HG03097 (cell line): ENCODE data around the gene ACSF3.
"Not testable (repeated sequence)": the region's sequence is repeated elsewhere in the genome, so short reads cannot be mapped to it uniquely, and the experiment has no call there.

Source experiments
- ATAC-seq: cut with Tn5 transposase; IDR thresholded peaks from one replicate; pipeline ENCODE4 v1.9.1; 2021; ENCODE audit not compliant: unreplicated experiment, low FRiP score

Gene ACSF3

DNA sequence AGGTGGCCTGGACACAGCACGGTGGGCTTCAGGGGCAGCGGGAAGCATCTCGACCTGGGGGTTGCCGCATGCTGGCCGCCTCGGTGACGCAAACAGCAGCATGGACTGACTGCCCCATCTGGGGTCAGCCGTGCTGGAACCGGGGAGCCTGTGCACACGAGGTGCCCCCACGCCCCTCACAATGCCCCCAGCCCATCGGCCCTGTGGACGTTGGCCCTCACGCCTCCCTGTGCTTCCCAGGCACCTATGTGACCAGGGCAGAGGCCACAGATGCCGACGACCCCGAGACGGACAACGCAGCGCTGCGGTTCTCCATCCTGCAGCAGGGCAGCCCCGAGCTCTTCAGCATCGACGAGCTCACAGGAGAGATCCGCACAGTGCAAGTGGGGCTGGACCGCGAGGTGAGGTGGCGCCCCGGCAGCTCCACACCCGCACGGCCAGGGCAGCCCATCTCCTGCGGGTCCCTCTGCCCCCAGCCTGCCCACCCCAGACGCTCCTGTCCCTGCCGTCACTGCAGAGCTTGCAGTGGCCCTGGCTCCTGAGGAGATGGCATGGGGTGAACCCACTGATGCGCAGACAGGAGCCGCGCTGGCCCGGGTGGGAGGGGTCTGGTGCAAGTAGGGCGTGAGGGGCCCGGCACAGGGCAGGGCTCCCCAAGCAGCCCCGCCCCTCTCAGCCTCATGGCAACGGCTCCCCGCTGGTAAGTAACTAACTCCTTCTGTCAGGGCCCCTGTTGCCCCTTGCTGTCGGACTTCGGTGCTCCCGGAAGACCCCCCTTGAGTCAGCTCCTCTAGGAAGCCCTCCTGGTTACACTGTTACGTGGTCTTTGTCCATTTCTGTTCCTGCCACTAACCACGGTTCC is 91.5 kb downstream of the ACSF3 start:
- ATAC-seq, result no peak

DNA sequence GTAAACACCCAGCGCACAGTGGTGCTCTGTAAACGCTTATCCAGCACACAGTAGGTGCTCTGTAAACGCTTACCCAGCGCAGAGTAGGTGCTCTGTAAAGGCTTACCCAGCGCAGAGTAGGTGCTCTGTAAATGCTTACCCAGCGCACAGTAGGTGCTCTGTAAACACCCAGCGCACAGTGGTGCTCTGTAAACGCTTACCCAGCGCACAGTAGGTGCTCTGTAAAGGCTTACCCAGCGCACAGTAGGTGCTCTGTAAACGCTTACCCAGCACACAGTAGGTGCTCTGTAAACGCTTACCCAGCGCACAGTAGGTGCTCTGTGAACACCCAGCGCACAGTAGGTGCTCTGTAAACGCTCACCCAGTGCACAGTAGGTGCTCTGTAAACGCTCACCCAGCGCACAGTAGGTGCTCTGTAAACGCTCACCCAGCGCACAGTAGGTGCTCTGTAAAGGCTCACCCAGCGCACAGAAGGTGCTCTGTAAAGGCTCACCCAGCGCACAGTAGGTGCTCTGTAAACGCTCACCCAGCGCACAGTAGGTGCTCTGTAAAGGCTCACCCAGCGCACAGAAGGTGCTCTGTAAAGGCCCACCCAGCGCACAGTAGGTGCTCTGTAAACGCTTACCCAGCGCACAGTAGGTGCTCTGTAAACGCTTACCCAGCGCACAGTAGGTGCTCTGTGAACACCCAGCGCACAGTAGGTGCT is 92.4 kb downstream of the ACSF3 start:
- not testable (repeated sequence) for ATAC-seq

DNA sequence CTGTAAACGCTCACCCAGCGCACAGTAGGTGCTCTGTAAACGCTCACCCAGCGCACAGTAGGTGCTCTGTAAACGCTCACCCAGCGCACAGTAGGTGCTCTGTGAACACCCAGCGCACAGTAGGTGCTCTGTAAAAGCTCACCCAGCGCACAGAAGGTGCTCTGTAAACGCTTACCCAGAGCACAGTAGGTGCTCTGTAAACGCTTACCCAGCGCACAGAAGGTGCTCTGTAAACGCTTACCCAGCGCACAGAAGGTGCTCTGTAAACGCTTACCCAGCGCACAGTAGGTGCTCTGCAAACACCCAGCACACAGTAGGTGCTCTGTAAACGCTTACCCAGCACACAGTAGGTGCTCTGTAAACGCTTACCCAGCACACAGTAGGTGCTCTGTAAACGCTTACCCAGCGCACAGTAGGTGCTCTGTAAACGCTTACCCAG is 93.0 kb downstream of the ACSF3 start:
- ATAC-seq, result not testable (repeated sequence)

DNA sequence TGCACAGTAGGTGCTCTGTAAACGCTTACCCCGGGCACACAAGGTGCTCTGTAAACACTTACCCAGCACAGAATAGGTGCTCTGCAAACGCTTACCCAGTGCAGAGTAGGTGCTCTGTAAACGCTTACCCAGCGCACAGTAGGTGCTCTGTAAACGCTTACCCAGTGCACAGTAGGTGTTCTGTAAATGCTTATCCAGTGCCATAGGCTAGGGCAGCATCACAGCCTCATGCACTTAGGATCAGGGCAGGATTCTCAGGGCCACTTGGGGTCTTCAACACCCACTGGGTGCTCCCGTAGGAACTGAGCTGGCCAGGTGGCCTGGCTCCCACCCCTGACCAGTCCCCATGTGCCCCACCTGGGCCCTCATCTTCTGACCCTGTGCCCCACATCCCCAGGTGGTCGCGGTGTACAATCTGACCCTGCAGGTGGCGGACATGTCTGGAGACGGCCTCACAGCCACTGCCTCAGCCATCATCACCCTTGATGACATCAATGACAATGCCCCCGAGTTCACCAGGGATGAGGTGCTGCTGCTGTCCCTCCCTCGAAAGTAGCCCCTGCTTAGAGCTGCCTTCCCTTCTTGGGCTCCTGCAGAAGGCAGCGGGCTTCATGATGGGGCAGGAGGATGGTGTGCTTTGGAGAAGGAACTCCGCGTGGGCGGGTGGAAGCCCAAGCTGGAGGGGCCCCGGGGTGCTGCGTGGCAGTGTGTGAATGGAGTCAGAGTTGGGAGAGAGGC is 93.5 kb downstream of the ACSF3 start:
- ATAC-seq, result no peak

DNA sequence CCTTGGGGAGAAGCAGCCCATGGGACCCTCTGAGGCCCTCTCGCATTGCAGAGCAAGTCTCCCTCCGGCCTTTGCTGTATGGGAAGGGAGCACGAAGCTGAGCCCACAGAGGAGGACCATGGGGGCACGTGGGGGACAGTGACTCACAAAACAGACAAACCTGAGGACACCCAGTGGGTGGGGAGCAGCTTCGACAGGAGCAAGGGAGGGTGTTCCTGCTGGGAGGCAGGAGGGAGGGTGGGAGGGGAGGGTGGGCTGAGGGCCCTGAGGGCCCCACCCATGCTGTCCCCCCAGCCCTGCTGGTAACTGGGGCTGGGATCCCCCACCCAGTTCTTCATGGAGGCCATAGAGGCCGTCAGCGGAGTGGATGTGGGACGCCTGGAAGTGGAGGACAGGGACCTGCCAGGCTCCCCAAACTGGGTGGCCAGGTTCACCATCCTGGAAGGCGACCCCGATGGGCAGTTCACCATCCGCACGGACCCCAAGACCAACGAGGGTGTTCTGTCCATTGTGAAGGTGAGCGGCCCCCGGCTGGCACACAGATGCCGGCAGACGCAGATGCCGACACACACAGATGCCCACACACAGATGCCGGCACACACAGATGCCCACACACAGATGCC is 94.2 kb downstream of the ACSF3 start:
- no peak for ATAC-seq

DNA sequence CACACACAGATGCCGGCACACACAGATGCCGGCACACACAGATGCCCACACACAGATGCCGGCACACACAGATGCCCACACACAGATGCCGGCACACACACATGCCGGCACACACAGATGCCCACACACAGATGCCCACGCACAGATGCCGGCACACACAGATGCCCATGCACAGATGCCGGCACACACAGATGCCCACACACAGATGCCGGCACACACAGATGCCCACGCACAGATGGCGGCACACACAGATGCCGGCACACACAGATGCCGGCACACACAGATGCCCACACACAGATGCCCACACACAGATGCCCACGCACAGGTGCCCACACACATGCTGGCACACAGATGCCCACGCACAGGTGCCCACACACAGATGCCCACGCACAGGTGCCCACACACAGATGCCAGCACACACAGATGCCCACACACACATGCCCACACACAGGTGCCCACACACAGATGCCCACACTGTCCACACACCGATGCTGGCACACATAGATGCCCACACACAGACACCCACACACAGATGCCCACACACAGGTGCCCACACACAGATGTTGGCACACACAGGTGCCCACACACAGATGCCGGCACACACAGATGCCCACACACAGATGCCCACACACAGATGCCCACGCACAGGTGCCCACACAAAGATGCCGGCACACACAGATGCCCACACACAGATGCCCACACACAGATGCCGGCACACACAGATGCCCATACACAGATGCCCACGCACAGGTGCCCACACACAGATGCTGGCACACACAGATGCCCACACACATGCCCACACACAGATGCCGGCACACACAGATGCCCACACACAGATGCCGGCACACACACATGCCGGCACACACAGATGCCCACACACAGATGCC is 95.1 kb downstream of the ACSF3 start:
- not testable (repeated sequence) for ATAC-seq

DNA sequence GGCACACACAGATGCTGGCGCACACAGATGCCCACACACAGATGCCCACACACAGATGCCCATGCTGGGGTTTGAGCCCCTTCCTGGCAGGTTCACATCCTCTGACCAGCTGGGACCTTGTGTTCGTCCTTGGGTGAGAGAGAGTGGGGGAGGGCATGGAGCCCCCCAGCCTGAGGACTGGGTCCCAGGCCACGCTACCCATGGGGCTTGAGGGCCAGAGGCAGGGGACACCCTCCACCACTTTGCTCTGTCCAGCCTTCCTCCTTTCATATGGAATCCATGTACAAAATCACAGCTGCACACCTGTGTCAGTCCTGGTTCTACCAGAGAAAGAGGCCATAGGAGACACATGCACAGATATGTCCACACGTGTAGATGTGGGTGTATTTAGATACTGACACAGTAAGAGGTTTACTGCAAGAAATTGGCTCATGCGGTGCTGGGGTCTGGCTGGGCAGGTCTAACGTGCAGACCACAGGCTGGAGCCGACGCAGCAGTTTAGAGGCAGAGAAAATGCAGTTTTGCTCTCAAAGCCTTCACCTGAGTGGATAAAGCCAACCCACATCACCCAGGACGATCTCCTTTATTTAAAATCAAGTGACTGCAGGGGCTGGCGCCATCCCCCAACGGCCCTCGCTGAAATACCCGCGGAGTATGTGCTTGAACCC is 95.8 kb downstream of the ACSF3 start:
- no peak for ATAC-seq

DNA sequence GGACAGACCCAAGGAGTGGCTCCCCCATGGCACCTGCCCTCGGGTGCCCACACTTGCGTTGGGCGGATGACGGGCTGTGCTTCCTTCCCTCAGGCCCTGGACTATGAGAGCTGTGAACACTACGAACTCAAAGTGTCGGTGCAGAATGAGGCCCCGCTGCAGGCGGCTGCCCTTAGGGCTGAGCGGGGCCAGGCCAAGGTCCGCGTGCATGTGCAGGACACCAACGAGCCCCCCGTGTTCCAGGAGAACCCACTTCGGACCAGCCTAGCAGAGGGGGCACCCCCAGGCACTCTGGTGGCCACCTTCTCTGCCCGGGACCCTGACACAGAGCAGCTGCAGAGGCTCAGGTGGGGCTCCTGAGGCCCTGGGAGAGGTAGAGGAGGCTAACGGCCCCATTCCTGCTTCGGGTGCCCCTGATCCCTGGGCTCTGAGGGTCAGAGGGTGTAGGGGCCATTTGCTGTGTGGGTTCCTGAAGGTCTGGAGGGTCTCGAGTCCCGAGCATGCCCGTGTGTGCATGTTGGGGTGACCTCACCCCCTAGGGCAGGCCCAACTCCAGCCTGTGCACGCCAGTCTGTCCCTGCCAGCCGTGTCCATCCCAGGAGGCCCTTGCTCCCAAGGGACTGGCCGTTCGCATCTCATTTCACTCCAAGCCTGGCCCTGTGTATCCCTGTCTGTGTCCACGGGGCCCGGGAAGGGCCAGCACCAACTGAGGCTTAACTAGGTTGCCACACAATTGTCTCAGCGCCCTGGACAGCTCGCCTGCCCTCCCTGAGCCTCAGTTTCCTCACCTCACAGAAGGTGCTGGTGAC is 96.7 kb downstream of the ACSF3 start:
- ATAC-seq, result no peak

DNA sequence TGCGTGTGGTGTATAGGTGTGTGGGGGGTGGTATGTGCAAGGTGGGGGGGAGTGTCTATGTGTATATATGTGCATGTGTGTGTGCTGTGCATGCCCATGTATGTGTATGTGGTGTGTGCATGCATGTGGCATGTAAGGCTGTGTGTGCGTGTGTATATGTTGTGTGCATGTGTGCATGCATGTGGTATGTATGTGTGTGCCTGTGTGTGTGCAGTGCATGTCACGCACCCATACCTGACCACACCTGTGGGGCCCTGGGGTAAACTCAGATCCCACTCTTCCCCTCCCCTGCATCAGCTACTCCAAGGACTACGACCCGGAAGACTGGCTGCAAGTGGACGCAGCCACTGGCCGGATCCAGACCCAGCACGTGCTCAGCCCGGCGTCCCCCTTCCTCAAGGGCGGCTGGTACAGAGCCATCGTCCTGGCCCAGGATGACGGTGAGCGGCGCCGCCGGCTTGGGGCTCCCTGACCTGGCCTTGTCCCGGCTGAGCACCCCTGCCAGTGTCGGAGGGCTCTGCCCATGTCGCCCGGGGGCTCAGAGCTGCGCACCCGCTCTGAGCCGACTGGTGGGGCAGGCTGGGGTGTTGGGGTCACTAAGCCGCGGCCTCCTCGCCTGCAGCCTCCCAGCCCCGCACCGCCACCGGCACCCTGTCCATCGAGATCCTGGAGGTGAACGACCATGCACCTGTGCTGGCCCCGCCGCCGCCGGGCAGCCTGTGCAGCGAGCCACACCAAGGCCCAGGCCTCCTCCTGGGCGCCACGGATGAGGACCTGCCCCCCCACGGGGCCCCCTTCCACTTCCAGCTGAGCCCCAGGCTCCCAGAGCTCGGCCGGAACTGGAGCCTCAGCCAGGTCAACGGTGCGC is 97.6 kb downstream of the ACSF3 start:
- ATAC-seq, result no peak

DNA sequence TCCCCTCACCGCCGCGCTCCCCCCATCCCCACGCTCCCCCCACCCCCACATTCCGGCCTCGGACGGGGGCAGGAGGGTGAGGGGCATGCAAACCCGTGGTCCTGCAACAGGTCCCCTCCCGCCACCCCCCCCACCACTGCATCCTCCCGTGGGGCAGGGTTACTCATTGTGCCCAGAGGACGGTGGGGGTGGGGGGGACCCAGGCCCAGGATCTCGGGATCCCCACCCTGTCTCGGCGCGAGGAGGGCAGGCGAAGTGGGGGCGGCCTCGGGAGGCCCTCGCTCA is 98.2 kb downstream of the ACSF3 start:
- ATAC-seq, result no peak

DNA sequence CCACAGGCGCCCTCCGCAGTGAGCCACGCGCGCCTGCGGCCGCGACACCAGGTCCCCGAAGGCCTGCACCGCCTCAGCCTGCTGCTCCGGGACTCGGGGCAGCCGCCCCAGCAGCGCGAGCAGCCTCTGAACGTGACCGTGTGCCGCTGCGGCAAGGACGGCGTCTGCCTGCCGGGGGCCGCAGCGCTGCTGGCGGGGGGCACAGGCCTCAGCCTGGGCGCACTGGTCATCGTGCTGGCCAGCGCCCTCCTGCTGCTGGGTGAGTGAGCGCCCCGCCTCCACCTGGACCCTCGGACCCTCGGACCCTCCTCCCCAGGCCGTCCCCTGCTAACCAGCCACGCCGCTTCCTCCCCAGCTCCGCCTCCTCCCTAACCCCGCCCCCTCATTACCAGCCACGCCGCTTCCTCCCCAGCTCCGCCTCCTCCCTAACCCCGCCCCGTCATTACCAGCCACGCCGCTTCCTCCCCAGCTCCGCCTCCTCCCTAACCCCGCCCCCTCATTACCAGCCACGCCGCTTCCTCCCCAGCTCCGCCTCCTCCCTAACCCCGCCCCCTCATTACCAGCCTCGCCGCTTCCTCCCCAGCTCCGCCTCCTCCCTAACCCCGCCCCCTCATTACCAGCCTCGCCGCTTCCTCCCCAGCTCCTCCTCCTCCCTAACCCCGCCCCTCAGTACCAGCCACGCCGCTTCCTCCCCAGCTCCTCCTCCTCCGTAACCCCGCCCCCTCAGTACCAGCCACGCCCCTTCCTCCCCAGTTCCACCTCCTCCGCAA is 98.7 kb downstream of the ACSF3 start:
- not testable (repeated sequence) for ATAC-seq

DNA sequence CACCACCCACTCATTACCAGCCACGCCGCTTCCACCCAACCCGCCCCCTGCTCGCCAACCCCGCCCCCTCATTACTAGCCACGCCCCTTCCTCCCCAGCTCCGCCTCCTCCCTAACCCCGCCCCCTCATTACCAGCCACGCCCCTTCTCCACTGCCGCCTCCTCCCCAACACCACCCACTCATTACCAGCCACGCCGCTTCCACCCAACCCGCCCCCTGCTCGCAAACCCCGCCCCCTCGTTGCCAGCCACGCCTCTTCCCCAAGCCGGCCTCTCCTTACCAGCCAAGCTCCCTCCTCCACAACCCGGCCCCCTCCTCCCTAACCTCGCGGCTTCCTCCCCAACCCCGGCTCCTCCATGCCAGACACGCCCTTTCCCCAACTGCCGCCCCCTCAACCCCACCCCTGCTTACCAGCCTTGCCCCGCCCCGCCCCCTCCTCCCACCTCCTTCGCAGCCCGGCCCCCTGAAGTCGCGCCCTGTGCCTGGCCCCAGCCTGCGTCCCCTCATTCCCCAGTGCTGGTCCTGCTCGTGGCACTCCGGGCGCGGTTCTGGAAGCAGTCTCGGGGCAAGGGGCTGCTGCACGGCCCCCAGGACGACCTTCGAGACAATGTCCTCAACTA is 99.4 kb downstream of the ACSF3 start:
- no peak for ATAC-seq

DNA sequence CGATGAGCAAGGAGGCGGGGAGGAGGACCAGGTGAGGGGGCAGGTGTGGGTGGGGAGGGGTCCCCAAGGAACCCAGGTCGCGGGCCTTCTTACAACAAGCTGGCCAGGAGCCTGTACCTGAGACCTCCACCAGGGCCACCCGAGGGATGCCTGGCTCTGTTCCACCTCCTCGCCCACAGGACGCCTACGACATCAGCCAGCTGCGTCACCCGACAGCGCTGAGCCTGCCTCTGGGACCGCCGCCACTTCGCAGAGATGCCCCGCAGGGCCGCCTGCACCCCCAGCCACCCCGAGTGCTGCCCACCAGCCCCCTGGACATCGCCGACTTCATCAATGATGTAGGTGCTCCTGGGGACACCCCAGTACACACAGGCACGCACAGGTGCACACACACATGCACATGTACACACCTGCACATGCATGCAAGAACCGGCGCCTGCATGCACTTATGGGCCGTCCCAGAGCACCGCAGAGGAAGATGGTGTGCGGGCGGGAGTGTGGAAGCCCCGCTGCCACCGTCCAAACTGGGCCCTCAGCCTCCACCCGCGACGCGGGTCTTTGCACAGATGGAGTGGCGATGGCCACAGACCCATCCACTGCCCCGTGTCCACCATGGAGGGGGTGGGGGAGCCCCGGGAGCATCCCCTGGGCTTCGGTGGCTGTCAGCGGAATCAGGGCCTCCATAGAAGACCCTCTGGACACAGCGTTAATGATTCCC is 100.1 kb downstream of the ACSF3 start:
- no peak for ATAC-seq

DNA sequence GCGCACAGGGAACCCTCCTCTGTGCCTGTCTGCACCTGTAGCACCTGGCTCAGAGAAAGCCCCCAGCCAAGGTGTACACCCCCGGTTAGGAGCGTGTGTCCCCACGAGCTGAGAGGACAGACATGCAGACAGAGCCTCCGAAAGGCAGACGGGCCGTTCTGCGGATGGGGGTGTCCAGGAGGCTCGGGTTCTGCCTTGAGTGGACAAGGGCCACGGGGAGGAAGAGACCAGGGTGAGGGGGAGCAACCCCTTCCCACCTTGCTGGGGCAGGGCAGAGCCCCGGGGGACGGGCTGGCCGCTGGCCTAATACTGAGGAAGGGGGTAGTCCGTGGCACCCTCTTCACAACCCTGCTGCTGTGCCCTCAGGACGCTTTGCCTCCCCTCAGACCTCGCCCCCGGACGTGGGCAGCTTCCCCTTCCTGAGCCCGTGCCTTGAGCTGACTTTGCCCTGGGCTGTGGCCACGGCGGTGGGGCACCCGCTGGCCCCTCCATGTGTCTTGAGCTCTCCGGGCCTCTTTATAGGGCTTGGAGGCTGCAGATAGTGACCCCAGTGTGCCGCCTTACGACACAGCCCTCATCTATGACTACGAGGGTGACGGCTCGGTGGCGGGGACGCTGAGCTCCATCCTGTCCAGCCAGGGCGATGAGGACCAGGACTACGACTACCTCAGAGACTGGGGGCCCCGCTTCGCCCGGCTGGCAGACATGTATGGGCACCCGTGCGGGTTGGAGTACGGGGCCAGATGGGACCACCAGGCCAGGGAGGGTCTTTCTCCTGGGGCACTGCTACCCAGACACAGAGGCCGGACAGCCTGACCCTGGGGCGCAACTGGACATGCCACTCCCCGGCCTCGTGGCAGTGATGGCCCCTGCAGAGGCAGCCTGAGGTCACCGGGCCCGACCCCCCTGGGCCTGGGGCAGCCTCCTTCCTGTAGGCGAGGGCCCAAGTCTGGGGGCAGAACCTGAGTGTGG is 101.0 kb downstream of the ACSF3 start:
- ATAC-seq, result no peak
